Germinal center (tissue), 1 donor: Measurements from ENCODE around the gene CDH23.

Source experiments
- DNase-seq: peaks from one replicate; pipeline ENCODE4 v3.0.0; 2012; ENCODE audit warnings: mixed read lengths, low spot score

Gene CDH23

DNA sequence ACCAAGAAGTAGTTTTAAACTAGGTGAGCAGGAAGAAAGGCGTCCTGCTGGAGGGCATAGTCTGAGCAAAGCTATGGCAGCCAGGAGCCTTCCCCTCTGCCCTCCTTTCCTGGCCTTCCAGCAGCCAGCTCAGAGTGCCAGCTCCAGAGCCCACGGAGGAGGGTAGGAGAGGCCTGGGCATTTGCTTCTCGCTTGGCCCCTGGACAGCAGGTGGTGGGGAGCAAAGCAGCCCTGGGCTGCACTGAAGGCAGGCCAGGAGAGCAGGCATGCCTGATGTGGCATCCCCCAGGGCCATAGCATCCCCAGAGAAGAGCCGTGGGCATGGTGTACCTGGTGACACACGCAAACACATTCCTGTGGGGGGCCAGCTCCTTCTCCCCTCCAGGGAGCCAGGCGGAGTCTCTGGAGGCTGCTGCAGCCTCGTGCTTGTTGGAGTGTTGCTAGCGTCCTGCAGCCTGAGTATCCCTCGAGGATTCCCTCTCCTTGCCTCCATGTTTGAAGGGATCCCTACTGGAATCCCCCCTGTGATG, 43.9 kb downstream of the CDH23 start:
- no peak for DNase-seq

GRCh38 chr10:71442000-71442399, 45.3 kb downstream of the CDH23 start:
- no peak for DNase-seq

GRCh38 chr10:71442859-71443570, 46.3 kb downstream of the CDH23 start:
- DNase-seq: no peak

DNA sequence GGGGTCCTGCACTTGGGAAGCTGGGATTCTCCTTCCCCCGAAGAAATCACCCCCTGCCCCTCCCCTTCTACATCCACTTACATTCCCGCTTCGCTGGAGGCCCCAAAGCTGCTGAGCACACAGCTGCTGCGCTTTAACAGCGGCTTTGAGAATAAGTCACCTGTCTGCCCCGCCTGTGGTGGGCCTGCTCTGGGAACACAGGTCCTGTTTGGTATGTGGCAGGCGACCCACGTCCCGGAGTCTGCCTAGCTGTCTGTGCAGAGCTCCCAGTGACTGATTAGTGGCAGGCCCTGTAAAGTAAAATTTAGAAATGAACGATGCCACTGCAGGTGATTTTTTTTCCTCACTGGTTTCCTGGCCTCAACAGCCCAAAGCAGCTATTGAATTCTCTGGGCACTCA, 47.0 kb downstream of the CDH23 start:
- no peak for DNase-seq

DNA sequence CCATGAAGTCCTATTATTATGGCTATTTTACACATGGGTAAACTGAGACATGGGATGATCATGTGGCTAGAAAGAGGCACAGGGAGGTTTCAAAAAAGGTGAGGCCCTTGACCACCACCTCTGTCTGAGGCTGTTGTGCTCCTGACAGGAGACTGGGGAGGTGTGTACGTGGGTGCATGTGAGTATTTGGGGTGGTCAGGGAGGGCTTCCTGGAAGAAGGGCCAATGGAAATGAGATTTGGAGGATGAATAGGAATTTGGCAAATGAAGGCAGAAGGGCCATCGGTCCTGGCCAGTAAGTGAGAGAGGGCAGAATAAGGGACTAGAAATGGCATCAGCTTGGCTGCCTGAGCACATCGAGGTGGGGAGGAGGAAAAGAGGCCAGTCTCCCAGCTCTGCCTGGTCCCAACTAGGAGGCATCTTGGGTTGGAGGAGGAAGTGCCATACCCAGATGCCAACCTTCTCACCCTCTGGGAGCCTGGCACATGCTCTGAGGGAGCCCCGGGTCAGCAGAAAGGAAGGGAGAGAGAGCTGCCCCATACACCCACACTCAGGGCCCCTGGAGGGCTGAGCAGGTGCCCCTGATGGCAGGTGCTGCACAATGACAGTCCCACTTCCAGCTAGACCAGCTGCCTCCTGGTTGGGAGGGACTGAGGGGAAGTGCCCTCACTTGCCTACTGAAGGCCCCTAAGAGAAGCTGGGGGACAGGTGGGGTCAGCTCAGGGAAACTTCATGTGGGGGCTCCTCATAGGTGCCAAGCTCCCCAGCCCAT, 47.7 kb downstream of the CDH23 start:
- no peak for DNase-seq

- DNase-seq: no peak
Measured at GRCh38 chr10:71447676-71448075, 51.0 kb downstream of the CDH23 start.

- no peak for DNase-seq
Measured at GRCh38 chr10:71448146-71448545, 51.4 kb downstream of the CDH23 start.

DNA sequence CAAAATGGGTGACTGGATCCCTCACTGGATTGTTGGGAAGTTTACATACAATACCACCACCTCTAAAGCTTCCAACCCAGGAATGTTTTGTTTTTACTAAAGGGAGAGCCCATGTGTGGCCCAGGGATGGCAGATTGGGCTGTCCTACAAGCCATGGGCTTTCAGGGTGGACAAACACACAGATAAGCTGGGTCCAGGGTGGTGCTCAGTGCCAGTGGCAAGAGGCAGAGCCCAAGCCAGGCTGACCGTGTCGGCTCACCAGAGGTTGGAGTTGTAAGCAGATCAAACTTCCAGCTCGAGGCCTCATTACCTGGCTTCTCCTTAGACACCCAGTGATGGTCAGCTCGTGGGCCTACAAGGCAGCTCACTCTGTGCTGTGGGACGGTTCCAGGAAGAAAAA, 52.3 kb downstream of the CDH23 start:
- DNase-seq: no peak

DNA sequence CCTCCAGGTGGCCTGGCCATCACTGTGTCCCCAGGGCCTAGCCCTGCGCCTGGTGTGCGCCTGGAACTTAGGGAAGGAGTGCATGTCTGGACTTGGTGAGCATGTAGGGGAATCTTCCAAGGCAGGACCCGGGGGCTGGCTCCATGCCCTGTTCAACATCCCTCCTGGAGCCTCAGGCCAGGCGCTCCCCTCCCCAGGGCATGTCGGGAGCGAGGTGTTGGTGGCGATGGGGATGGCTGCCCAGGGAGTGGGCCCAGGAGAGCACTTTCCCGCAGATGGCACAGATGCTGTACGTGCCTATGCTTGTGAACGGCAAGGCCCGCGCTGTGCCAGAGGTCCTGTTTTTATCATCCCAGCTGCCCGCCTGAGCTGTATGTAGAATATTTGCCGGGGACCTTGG, 55.0 kb downstream of the CDH23 start:
- DNase-seq: no peak

GRCh38 chr10:71453186-71453585, 56.5 kb downstream of the CDH23 start:
- no peak for DNase-seq

- no peak for DNase-seq
Measured at GRCh38 chr10:71454347-71454746, 57.6 kb downstream of the CDH23 start.

DNA sequence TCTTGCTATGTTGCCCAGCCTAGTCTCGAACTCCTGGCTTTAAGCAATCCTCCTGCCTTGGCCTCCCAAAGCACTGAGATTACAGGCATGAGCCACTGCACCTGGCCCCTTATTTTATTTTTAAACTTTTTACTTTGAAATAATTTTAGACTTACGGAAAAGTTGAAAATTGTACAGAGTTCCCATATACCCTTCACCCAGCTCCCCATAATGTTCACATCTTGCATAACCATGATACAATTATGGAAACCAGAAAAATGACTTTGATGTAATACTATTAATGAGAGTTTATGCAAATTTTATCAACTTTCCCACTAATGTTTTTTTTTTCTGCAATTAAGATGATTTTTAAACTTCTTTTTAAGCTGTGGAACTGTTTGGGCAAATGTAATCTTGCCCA, 58.3 kb downstream of the CDH23 start:
- no peak for DNase-seq

DNA sequence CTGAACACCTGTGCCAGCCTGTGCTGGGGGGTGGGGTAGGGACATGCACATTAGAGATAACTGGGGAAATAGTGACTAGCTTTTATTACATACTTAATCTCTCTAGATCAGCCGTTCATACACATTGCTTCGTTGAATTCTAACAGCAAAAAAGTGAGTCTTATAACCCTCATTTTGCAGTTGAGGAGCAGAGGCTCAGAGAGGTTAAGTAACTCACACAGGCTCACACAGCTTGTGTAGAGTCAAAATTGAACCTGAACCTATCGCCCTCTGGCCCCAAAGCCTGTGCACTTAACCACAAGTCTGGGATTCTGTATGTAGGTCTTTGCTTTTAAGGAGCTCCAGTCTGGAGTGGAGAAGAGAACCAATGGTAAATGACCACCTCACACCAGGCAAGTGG, 59.9 kb downstream of the CDH23 start:
- no peak for DNase-seq

GRCh38 chr10:71457908-71458307, 61.2 kb downstream of the CDH23 start:
- DNase-seq: no peak

- no peak for DNase-seq
Measured at GRCh38 chr10:71458387-71458786, 61.7 kb downstream of the CDH23 start.

GRCh38 chr10:71459513-71459912, 62.8 kb downstream of the CDH23 start:
- DNase-seq: no peak

- no peak for DNase-seq
Measured at GRCh38 chr10:71460615-71461014, 63.9 kb downstream of the CDH23 start.

GRCh38 chr10:71461457-71461856, 64.7 kb downstream of the CDH23 start:
- no peak for DNase-seq

DNA sequence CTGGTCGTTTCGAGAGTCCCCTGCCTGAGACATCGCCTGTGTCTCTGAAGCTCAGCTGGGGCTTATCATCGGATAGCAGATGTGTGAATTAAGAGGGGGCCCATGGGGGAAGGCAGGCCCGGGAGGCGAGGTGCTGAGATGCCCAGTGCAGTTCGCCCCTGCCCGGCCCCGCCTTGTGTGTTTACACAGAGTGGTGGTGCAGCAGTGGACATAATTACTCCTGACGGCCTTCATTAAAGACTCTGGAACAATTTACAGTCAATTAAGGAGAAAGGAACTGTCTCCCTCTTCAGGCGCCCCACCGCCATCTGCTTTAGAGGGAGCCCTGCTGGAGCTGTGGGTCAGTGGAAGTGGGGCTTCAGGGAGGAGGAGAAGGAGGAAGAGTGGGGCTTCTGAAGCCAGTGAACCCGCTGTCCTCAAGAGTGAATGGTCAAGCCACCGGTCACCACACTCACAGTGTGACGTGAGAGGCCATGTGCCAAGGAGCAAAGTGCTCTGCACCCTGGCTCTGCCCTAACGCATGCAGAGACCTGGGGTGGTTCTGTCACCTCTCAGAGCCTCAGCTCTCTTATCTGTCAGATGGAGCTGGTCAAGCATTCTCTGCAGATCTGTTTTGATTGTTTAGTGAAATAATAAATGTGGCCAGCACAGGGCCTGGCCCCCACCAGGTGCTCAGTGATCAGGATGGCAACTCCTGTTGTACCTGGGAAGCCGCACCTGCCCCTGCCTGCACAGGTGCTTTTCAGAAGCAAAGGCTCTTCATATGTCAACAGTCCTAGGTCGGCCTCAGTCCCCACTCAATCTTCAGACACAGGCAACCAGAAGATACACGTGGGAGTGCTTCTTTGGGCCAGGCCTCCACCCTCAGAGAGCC, 65.6 kb downstream of the CDH23 start:
- DNase-seq: no peak

- DNase-seq: no peak
Measured at GRCh38 chr10:71463111-71463510, 66.4 kb downstream of the CDH23 start.

GRCh38 chr10:71465551-71466252, 69.0 kb downstream of the CDH23 start:
- DNase-seq: no peak

DNA sequence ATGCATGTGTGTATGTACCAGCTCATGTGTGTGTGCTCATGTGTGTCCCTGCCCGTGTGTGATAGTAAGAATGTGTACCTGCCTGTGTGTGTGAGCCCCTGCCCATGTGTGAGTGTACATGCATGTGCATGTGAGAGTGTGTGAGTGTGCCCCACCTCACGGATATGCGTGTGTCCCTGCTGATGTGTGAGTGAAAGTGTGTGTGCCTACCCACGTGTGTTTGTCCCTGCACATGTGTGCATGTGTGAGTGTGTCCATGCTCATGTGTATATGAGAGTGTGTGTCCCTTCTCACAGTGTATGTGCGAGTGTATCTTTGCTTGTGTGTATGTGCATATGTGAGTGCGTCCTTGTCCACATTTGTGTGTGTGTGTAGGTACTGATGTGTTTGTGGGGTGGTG, 69.6 kb downstream of the CDH23 start:
- no peak for DNase-seq
